Measurements from ENCODE around the gene DLGAP1. TPM values are rescaled to one million over a fixed set of nuclear protein-coding genes. Genes with fewer than 3 reads are reported as not detected.

The DLGAP1 gene
- total and polyA plus RNA-seq, 2 of the 4 experiments (the other 2 are of a cell fraction) = under 0.01 to 0.09 TPM

DNA sequence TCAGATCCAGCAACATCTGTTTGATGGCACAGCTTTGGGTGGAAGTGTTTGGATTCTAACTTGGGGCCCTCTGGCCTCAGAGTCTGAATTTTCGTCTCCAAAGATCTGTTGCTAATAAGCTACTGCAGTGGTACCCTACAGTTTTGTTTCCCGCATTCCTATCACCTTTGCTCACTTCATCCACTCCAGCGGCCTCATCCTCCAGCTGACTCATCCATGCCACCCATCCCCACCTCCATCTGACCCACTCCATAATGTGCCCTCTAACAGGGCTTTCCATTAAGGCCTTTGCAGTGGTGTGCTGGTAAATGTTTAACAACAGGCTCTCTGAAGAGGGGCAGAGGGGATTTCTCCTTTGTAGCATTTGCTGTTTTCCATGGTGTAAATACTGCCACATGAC lies 779.7 kb downstream of the DLGAP1 start:
- no peaks in the 10 kb centered on the region for H3K9me1 ChIP-seq (ENCODE audit: insufficient read depth, low read length)
- intact Hi-C loops (cut with micrococcal nuclease) = no loop called here
- in situ Hi-C loops (cut with MboI; ENCODE audit: low sequenced_read_pairs) = no loop called here

More for the DNA sequence above, 779.7 kb downstream of the DLGAP1 start:
- Histone ChIP-seq H4K20me1 (ENCODE audit: insufficient read depth, low read length) (no peaks in the 10 kb centered on the region), H2BK20ac (ENCODE audit: low read depth, low read length) (no peak overlapping the region), H3K18ac (ENCODE audit: low read depth, low read length) (no peak overlapping the region), H3K4me3 (ENCODE audit: insufficient read depth, low read depth, low read length) (no peak overlapping the region), H2AK5ac (ENCODE audit: low read depth, low read length) (no peak overlapping the region), H3K27me3 (ENCODE audit: control insufficient read depth, insufficient read depth, low read length) (no peaks in the 10 kb centered on the region), H2BK15ac (ENCODE audit: low read depth, low read length) (no peak overlapping the region), H3K4me1 (ENCODE audit: control insufficient read depth, insufficient read depth, low read length) (peaks cover 8% of the 10 kb centered on the region), H3K36me3 (ENCODE audit: control insufficient read depth, insufficient read depth, low read length) (no peaks in the 10 kb centered on the region), H3K4ac (ENCODE audit: low read depth, low read length) (no peak overlapping the region; the same call in 1 of the 2 replicates), H4K8ac (ENCODE audit: low read depth in 2 of 2, low read length in 2 of 2) (no peak overlapping the region), H2AK9ac (replicated peaks; ENCODE audit: low read depth, low read length, poor library complexity) (no peak overlapping the region), H3K14ac (replicated peaks; ENCODE audit: low read depth, low read length) (peak overlapping the region; percentile 41; the same call in 1 of the 2 replicates), H4K5ac (ENCODE audit: low read depth, low read length) (no peak overlapping the region), H2BK5ac (ENCODE audit: low read depth, low read length, poor library complexity, severe bottlenecking) (no peak overlapping the region), H3K9ac (ENCODE audit: low read depth, low read length) (no peak overlapping the region), H2AFZ (replicated peaks; ENCODE audit: low read length, poor library complexity) (peak overlapping the region; percentile 36), H3K23ac (ENCODE audit: low read depth, low read length) (no peak overlapping the region), H3K27ac (ENCODE audit: insufficient read depth, low read length) (no peak overlapping the region), H3K9me3 (ENCODE audit: control insufficient read depth, insufficient read depth, low read length) (peaks cover 3% of the 10 kb centered on the region; the same call in 1 of the 2 replicates), H2BK120ac (ENCODE audit: low read depth, low read length) (0 out of 2 replicates have a peak overlapping the region, but pooled peaks have one; percentile 49), H4K91ac (ENCODE audit: insufficient read depth, low read depth, low read length) (no peak overlapping the region), H3K4me2 (ENCODE audit: low read depth, low read length) (no peak overlapping the region), H3K79me1 (ENCODE audit: low read depth in 1 of 2, low read length in 2 of 2) (no peaks in the 10 kb centered on the region), H3K56ac (ENCODE audit: extremely low read depth, insufficient read depth, low read length) (no peak overlapping the region)
- TF ChIP-seq, protein P1, sequence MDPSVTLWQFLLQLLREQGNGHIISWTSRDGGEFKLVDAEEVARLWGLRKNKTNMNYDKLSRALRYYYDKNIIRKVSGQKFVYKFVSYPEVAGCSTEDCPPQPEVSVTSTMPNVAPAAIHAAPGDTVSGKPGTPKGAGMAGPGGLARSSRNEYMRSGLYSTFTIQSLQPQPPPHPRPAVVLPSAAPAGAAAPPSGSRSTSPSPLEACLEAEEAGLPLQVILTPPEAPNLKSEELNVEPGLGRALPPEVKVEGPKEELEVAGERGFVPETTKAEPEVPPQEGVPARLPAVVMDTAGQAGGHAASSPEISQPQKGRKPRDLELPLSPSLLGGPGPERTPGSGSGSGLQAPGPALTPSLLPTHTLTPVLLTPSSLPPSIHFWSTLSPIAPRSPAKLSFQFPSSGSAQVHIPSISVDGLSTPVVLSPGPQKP (IDR thresholded peaks at IDR 0.05; ENCODE audit: borderline replicate concordance, low read depth, low read length) = no peak
- TF ChIP-seq RAD21 (IDR thresholded peaks at IDR 0.05; ENCODE audit: low read length) (no peak), RCOR1 (IDR thresholded peaks at IDR 0.05; ENCODE audit: insufficient replicate concordance, low read length) (no peak), NFE2L2 (IDR thresholded peaks at IDR 0.05; ENCODE audit: low read depth, low read length) (no peak)
- DNase-seq = peak; percentile 43
- no TSS peak for BruUV-seq (replicated peaks)
- no CpG with 5 or more reads among the region's 3 CpGs for WGBS, 2 experiments (ENCODE audit: extremely low coverage in 2 of 2, insufficient read length in 1 of 2)
- ChIA-PET POLR2A (ENCODE audit: unreplicated experiment) (interaction anchor here (0.6 to 0.8 kb wide), 2 partner anchors 60 to 223 kb away, joined by 3 to 4 read pairs; no protein-coding TSS in a partner anchor), CTCF (interaction anchor here (1.2 kb wide), 1 partner anchor 9 kb away, joined by 3 read pairs; no protein-coding TSS in a partner anchor)
- dilution Hi-C loops (cut with HindIII; ENCODE audit: low sequenced_read_pairs, unreplicated experiment) = no loop called here
- ATAC-seq (ENCODE audit: low read depth) = peak; percentile 53
